GM12872 (cell line): ENCODE measurements around the gene LMF1.

ENCODE experiments used
- TF ChIP-seq, protein P1 (sequence below): IDR thresholded peaks from 3 replicates; pipeline ENCODE4 v1.5.1; 2011; ENCODE audit warnings: low read depth, mild to moderate bottlenecking, low read length, moderate library complexity; ENCODE audit not compliant: insufficient read depth

Gene LMF1

GRCh38 chr16:912684-913613, 57.8 kb downstream of the LMF1 start:
- TF ChIP-seq, protein P1, sequence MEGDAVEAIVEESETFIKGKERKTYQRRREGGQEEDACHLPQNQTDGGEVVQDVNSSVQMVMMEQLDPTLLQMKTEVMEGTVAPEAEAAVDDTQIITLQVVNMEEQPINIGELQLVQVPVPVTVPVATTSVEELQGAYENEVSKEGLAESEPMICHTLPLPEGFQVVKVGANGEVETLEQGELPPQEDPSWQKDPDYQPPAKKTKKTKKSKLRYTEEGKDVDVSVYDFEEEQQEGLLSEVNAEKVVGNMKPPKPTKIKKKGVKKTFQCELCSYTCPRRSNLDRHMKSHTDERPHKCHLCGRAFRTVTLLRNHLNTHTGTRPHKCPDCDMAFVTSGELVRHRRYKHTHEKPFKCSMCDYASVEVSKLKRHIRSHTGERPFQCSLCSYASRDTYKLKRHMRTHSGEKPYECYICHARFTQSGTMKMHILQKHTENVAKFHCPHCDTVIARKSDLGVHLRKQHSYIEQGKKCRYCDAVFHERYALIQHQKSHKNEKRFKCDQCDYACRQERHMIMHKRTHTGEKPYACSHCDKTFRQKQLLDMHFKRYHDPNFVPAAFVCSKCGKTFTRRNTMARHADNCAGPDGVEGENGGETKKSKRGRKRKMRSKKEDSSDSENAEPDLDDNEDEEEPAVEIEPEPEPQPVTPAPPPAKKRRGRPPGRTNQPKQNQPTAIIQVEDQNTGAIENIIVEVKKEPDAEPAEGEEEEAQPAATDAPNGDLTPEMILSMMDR: no peak

DNA sequence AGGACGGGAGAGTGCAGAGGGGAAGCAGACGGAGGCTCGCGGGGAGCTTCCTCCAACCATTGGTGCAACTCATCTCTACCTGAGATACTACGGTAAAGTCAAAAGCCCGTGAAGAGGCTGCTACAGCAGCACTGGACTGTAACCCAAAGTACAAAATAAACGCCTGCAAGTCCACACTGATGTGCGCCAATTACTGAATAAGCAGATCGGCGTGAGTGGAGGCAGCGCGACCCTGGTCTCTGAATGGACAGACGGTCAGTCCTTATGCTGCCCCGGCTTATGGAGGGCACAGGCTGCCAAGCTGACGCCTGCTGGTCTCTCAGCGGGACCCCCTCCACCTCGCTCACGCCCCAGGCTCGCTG, 58.5 kb downstream of the LMF1 start:
- TF ChIP-seq, protein P1: no peak

DNA sequence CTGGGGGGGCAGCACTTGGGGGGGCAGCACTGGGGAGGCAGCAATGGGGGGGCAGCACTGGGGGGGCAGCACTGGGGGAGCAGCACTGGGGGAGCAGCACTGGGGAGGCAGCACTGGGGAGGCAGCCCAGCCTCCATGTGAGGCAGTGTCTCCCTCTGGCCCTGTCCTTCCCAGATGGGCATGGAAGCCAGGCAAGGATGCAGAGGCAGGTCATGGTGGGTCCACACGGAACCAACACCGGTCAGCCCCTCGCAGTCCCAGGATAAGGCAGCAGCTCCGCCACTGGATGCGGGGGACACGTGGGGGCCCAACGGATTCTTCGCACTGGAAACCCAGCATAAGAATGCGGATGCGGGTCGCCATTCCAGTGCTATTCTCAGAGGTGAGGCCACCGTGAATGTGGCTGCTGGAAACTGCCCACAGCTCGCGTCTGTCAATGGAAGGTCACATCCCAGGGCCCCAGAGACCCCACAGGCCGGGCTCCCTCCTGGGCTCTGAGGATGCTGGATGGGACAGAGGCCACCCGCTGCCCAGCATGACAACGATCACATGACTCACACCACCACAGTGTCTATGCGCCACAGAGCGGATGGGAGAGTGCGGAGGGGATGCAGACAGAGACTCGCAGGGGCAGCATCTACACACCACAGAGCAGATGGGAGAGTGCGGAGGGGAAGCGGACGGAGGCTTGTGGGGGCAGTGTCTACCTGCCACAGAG, 59.0 kb downstream of the LMF1 start:
- TF ChIP-seq, protein P1: no peak

DNA sequence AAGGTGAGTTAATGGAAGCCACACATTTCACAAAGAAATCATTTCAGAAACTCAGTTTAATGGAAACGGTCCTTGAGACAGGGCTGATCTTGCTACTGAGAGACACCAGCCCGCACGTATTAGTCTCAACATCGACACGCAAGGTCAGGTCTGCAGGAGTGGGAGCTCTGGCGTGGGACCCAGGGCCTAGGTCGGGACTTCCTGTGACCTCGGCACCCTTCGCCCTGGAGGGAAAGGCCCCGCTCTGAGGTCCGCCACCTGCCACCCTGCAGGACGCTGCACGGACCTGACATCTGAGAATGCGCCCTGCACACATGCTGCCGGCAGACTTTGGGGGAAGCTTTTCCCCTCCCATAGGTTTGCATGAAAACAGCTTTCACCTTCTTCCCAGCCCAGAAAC, 59.7 kb downstream of the LMF1 start:
- TF ChIP-seq, protein P1: no peak

DNA sequence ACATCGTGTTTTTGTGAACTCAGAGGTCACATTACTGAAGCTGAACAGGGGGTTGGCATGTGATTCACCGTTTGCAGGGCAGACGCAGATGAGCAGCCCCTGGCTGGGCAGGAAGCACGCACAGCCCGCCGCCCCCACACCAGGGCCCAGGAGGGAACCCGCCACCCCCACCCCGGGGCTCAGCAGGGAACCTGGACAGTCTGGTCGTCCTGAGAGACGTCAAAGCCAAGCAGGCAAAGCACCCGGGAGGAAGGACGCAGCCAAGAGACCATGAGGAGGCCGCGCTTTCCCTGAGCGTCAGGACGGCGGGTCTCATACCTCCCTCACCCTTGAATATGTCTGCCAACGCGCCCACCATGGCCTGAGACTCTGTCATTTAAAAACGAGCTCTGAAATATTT, 60.6 kb downstream of the LMF1 start:
- TF ChIP-seq, protein P1: no peak

- TF ChIP-seq, protein P1: no peak
Observed at GRCh38 chr16:909281-910000, 61.3 kb downstream of the LMF1 start.
